Right hindlimb (tissue), 1 donor: ENCODE measurements around the gene AHDC1.
"Not testable (repeated sequence)": the region's sequence is repeated elsewhere in the genome, so short reads cannot be mapped to it uniquely, and the experiment has no call there.

Experiments used
- DNase-seq: peaks from one replicate; pipeline ENCODE4 v3.0.0-alpha.2; 2018

Gene AHDC1

GRCh38 chr1:27507960-27508665 is 95.8 kb downstream of the AHDC1 start:
- DNase-seq = no peak

GRCh38 chr1:27506703-27507102 is 97.2 kb downstream of the AHDC1 start:
- DNase-seq = peak; percentile 10

DNA sequence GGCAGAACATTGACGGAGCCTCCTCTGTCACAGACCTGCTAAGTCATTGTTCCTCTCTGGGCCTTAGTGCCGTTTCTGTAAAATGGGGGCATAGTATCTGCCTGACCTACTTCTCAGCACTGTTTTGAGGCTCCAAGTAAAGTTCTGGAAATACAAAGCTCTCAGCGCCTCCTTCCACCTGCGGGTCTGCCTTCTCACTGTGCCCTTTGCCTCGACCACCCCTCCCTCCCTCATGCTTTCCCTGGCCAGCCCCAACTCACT is 98.6 kb downstream of the AHDC1 start:
- DNase-seq = no peak

DNA sequence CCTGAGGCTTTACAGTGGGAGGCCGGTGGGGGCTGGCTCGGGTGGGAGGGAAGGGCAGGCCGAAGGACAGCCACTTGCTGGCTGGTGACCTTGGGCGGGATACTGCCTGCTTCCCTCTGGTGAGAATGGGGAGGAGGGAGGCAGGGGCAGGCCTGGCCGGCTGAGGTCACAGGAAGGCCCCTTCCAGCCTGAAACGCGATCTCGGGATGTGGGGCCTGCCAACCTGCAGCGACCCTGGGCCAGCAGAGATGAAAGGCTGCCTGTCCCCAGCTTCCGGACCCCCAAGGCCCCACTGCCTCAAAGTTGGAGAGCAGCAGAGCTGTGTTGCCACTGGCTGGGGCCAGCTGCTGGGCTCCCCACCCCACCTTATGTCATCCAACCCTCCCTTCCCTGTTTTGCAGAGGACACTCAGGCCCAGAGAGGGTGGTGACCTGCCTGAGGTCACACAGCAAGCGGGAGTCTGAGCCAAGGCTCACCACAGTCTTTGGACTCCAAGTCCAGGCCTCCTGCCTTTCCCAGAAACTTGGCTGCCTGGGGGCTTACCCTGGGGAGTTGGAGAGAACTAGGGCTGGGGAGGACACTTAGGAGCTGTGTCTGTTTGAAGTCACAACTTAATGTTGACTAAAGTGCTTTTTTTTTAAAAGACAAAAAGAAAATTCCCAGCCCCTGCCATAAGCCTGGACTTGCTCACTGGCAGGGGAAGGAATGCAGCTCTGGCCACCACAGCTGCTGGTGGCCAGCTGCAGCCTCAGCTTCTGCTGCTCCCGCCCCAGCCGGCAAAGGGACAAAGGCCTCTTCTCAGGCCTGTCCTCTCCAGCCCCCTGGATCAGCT is 99.1 kb downstream of the AHDC1 start:
- peak; percentile 96 for DNase-seq

DNA sequence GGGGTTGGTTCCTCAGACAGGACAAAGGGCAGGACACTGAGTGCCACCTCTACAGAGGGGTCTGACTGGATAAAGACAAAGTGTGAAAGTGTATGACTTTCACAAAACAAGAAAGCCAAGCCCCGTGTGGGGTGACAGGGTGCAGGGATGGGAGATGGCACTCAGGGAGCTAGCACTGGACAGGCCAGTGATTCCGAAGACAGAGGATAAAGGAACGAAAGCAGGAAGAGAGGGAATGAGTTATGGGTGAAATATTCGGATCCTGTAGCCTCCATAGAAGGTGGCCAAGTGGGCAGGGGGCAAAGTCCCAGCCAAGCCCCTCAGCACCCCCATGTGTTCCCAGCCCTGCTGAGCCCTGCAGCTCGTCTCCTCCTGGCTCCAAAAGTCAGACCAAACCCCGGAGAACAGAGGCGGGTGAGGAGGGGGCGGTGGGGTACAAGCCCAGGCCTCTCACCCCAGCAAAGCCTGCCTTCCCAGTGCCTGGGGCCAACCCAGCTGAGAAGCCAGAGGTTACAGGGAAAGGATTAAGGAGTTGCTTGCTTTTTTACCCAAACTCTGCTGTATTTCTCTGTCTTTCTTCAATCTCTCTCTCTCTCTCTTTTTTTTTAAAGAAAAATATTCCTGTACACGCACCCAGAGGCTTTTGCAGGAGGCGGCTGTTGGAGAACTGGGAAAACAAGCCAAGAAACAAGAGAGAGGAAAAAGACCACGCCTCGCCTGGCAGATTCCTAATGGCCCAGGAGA is 99.9 kb downstream of the AHDC1 start:
- DNase-seq = no peak

DNA sequence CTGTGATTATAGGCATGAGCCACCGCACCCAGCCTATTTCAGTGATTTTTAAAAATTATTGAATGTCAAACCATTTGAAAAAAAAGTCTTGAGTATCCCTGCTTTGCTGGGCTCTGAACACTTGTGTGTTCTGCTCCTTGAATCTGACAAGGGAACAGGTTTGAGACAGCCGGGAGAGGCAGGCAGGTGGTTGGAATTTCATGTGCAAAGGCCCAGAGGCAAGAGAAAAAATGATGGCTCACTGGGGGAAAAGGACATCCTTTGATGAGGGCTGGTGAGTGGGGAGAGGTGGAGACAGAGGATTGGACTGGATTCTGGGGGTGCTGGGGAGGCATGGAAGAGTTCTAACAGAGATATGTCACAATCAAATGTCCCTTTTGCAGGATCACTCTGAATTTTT is 100.9 kb downstream of the AHDC1 start:
- no peak for DNase-seq

DNA sequence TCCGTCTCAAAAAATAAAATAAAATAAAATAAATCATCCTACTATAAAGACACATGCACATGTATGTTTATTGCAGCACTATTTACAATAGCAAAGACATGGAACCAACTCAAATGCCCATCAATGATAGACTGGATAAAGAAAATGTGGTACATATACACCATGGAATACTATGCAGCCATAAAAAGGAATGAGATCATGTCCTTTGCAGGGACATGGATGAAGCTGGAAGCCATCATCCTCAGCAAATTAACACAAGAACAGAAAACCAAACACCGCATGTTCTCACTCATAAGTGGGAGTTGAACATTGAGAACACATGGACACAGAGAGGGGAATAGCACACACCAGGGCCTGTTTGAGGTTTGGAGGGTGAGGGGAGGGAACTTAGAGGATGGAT is 102.8 kb downstream of the AHDC1 start:
- DNase-seq = not testable (repeated sequence)

- no peak for DNase-seq
These were observed 104.8 kb downstream of the AHDC1 start for GRCh38 chr1:27499142-27499541.

GRCh38 chr1:27496604-27497155 is 107.3 kb downstream of the AHDC1 start:
- peak; percentile 80 for DNase-seq

DNA sequence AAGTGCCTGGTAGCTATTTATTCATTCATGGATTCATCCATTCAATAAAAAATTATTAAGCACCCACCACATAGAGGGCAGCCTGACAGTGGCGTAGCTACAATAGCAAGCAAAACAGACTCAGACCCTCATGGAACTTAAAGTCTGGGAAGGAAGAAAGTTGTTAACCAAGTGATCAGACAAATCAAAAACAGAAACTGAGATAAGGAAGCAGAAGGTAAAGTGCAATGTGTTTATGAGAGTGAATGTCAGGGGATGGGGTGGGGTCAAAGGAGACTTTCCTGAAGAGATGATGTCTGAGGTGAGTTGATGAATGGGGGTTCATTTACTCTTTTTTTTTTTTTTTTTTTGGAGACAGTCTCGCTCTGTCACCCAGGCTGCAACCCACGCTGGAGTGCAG is 111.1 kb downstream of the AHDC1 start:
- no peak for DNase-seq

- DNase-seq = peak; percentile 74
These were observed 111.9 kb downstream of the AHDC1 start for GRCh38 chr1:27491748-27492700.

- DNase-seq = peak; percentile 98
These were observed 113.8 kb downstream of the AHDC1 start, which contains the start of gene WASF2 for GRCh38 chr1:27489973-27490741. TSS of gene WASF2 (minus strand) at chr1:27490167. CDS start at chr1:27428890, 61,277 bp downstream.

GRCh38 chr1:27489501-27489972 is 114.4 kb downstream of the AHDC1 start:
- DNase-seq = no peak

GRCh38 chr1:27487966-27488884 is 115.7 kb downstream of the AHDC1 start:
- DNase-seq = no peak

- DNase-seq = no peak
These were observed 118.6 kb downstream of the AHDC1 start for GRCh38 chr1:27485363-27485762.
